Right lobe of liver (tissue), 6 donors: ENCODE results near the gene GIMAP1. TPM values are rescaled to one million over a fixed set of nuclear protein-coding genes. Genes with fewer than 3 reads are reported as not detected.

Experiments
- ATAC-seq, 4 donors: fragments of 200-7000 bp; cut with Tn5 transposase; one replicate each; pipeline ENCODE4 v1.9.1; 2020; ENCODE audit warnings: mild to moderate bottlenecking in 4 of 4, moderate library complexity in 4 of 4
- DNase-seq, 3 donors: peaks; one replicate each; pipeline ENCODE4 v3.0.0-alpha.2; 2020
- H3K27ac ChIP-seq, 3 donors: fragments of 200-600 bp; one replicate each; pipeline ENCODE4 v1.8.0; 2022
- H3K27me3 ChIP-seq, 2 donors: fragments of 200-600 bp; one replicate each; pipeline ENCODE4 v1.8.0; 2022
- H3K36me3 ChIP-seq, 4 donors: fragments of 200-600 bp; sonication (generic) in 1 of 4; one replicate each; pipeline versions ENCODE4 v1.5.1 to v1.8.0; 2017 to 2022; ENCODE audit warnings: control low read depth in 1 of 4
- H3K4me1 ChIP-seq, 4 donors: fragments of 200-600 bp; sonication (generic) in 1 of 4; one replicate each; pipeline versions ENCODE4 v1.5.1 to v1.8.0; 2017 to 2022; ENCODE audit warnings: control low read depth in 1 of 4
- H3K4me3 ChIP-seq, 3 donors: fragments of 200-600 bp; one replicate each; pipeline ENCODE4 v1.8.0; 2022
- H3K9me3 ChIP-seq, 4 donors: fragments of 200-600 bp; sonication (generic) in 1 of 4; one replicate each; pipeline versions ENCODE4 v1.5.1 to v1.8.0; 2017 to 2022; ENCODE audit warnings: control low read depth in 1 of 4
- POLR2A ChIP-seq: fragments of 450-650 bp; IDR thresholded peaks from one replicate; pipeline ENCODE4 v1.6.1; 2017; ENCODE audit warnings: antibody characterized with exemption, mild to moderate bottlenecking
- WGBS: methylation state at CpG from one replicate; pipeline ENCODE4 v1.1.6; 2018; ENCODE audit warnings: low coverage, low lambda C conversion rate; ENCODE audit not compliant: insufficient coverage; ENCODE audit errors: missing lambda C conversion rate; 5-methylcytosine and 5-hydroxymethylcytosine counted together
- intact Hi-C, 2 donors: fragments of 100-400 bp; cut with DNase I; formaldehyde crosslinking; loops; one replicate each; pipeline versions ENCODE4 v1.11.2 to v1.14.1; 2022
- total RNA-seq, 6 experiments: library from RNA; depleted of rRNA in 2 of 6; stranded (reverse); fragments of >200 nt in 2 of 6; fragmentation: NEBNext Ultra II Directional in 3 of 6; extraction: Animal tissue kit (Norgen Biotek cat#: 25700) in 3 of 6; gene quantifications; one replicate each; pipeline versions ENCODE4 v1.1.0 to v1.2.4, GENCODE V29; 2016 to 2023
- TF ChIP-seq, protein P1 (sequence below), 4 donors: fragments of 200-600 bp in 3 of 4; fragments of 450-650 bp in 1 of 4; IDR thresholded peaks; one replicate each; pipeline versions ENCODE4 v1.5.1 to v1.8.0; 2016 to 2022; ENCODE audit warnings: antibody characterized with exemption in 4 of 4, mild to moderate bottlenecking in 2 of 4
- donor health status: DM: no; HTN: yes; CAD: no.
- donor health status: DM: no; HTN: no; CAD: no.
- donor health status: DM: no; HTN: no; CAD: no.
- donor health status: DM: no; HTN: yes; CAD: no.
- donor health status: DM: no; HTN: yes; CAD: no.

Gene GIMAP1
- total RNA-seq, 6 experiments from 2014 or later = 0.73 to 2.4 (median 1.8) TPM

DNA sequence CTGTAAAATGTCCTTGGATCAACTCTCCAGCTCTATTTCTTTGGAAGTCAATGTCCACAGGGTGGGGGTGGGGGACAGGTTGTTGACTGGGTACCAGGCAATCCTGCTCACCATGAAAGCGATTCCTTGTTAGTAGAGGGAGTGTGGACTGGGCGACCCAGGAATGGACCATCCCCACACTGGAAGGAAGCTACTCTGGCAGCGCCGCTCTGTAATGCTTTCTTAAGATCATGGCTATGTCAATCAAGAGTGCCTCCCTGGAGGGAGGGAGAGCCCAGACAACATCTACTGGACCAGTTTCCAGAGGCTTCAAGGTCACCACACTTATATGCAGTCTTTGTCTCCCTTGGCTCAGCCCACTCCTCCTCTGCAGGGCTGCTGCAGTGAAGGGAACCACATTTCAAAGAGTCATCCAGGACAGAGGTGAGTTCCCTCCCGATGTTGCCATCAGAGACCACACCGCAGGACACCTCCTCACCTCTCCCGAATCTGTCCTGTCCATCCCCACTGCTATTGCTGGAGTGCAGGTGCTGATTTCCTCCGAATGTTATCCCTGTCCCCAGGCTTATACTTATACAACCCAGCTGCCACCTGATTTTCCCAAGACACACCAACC is 27.7 kb downstream of the GIMAP1 start:
- WGBS = 76% methylated on average over 2 of the region's 8 CpGs
- Histone ChIP-seq H3K27me3 (no peaks in the 10 kb centered on the region), H3K36me3 (no peaks in the 10 kb centered on the region), H3K4me3 (no peak overlapping the region), H3K4me1 (peaks cover 0 to 9% (median 3%) of the 10 kb centered on the region in 4 donors), H3K27ac (no peak overlapping the region), H3K9me3 (no peaks in the 10 kb centered on the region)
- peak in 1 of 4 donors; percentile 9 for ATAC-seq
- no peak for TF ChIP-seq POLR2A
- TF ChIP-seq, protein P1, sequence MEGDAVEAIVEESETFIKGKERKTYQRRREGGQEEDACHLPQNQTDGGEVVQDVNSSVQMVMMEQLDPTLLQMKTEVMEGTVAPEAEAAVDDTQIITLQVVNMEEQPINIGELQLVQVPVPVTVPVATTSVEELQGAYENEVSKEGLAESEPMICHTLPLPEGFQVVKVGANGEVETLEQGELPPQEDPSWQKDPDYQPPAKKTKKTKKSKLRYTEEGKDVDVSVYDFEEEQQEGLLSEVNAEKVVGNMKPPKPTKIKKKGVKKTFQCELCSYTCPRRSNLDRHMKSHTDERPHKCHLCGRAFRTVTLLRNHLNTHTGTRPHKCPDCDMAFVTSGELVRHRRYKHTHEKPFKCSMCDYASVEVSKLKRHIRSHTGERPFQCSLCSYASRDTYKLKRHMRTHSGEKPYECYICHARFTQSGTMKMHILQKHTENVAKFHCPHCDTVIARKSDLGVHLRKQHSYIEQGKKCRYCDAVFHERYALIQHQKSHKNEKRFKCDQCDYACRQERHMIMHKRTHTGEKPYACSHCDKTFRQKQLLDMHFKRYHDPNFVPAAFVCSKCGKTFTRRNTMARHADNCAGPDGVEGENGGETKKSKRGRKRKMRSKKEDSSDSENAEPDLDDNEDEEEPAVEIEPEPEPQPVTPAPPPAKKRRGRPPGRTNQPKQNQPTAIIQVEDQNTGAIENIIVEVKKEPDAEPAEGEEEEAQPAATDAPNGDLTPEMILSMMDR (IDR thresholded peaks at IDR 0.05) = no peak
- intact Hi-C loops = loop anchor here in 1 of 2 donors (10.0 kb wide), 1 partner anchor 299 kb away; no protein-coding TSS in a partner anchor
- no peak for DNase-seq

DNA sequence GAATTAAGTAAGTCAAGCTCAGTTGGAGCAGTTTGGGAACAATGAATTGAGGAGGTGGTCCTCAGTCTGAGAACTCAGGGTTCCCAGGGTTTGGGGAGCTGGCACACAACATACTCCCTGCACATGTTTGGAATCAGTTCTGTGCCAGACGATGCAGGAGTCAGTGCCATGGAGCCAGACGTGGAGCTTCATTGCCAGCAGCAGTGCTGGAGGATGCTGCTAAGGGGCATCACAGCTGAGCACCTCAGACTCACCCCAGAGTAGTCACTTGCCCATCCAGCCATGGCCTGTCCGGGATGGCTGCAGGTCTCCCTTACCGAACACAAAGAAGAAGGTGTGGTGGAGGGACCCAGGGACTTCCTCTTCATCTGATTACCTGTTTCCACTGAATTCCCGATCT is 28.7 kb downstream of the GIMAP1 start:
- no peaks in the 10 kb centered on the region for H3K36me3 ChIP-seq
- no peaks in the 10 kb centered on the region for H3K9me3 ChIP-seq
- no peak overlapping the region for H3K27ac ChIP-seq
- peaks cover 0 to 7% (median 3%) of the 10 kb centered on the region in 4 donors for H3K4me1 ChIP-seq
- DNase-seq (no peak), ATAC-seq (peak in 2 of 4 donors; percentile 5 to 16)
- TF ChIP-seq, protein P1 (IDR thresholded peaks at IDR 0.05) = no peak
- 69% methylated on average over 2 of the region's 5 CpGs for WGBS
- intact Hi-C loops = loop anchor here in 1 of 2 donors (10.0 kb wide), 1 partner anchor 300 kb away; no protein-coding TSS in a partner anchor
- H3K27me3 ChIP-seq = no peaks in the 10 kb centered on the region
- H3K4me3 ChIP-seq = no peak overlapping the region

DNA sequence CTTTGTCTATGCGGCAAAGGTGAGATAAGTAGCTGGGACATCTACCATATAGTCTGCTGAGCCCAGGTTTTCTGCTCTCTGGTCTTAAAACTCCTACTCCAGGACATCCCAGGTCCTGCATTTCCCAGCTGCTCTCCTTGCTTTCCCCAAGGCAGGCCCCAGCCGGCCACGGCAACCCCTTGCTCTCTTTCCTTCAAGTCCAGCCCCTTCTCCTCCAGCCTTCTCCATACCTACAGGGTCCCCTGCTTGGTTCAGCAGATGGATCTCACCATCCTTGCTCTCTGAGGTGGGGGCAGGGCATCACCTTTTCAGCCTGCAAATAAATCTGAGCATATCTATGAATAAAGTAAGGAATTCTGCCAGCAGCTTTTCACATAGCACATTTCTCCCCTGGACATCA is 29.5 kb downstream of the GIMAP1 start:
- 83% methylated on average over 3 of the region's 3 CpGs for WGBS
- intact Hi-C loops = loop anchor here in 1 of 2 donors (10.0 kb wide), 1 partner anchor 301 kb away; no protein-coding TSS in a partner anchor
- TF ChIP-seq, protein P1 (IDR thresholded peaks at IDR 0.05) = no peak
- no peak for TF ChIP-seq POLR2A

DNA sequence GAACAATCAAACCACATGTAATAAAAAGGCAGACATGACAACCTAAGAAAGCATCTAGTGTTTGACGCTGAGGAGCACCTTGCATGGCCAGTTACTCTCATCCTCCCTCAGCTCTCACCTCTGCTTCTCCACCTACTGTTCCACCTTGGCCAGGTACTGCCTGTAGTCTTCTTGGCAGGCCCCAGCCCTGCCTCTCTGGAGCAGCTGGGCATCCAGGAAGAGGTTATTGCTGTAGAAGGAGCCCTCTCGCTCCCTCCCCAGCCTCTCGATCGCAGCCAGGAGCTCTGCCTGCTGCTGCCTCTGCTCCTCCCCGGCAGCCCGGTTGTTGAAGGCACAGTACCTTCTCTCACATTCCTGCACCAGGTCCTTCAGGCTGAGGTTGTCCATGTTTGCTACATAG is 30.5 kb downstream of the GIMAP1 start:
- H3K27ac ChIP-seq = no peak overlapping the region
- DNase-seq (no peak), ATAC-seq (no peak)
- no peaks in the 10 kb centered on the region for H3K9me3 ChIP-seq
- peaks cover 0 to 13% (median 5%) of the 10 kb centered on the region in 4 donors for H3K4me1 ChIP-seq
- 86% methylated on average over 1 of the region's 6 CpGs for WGBS
- intact Hi-C loops = loop anchor here in 1 of 2 donors (10.0 kb wide), 1 partner anchor 302 kb away; no protein-coding TSS in a partner anchor
- no peaks in the 10 kb centered on the region for H3K36me3 ChIP-seq
- no peak overlapping the region for H3K4me3 ChIP-seq
- TF ChIP-seq POLR2A = no peak
- no peaks in the 10 kb centered on the region for H3K27me3 ChIP-seq

More for the DNA sequence above, 29.5 kb downstream of the GIMAP1 start:
- Histone ChIP-seq H3K9me3 (no peaks in the 10 kb centered on the region), H3K4me3 (no peak overlapping the region), H3K4me1 (peaks cover 0 to 10% (median 3%) of the 10 kb centered on the region in 4 donors), H3K36me3 (no peaks in the 10 kb centered on the region), H3K27me3 (no peaks in the 10 kb centered on the region), H3K27ac (no peak overlapping the region)
- DNase-seq (no peak), ATAC-seq (no peak)

DNA sequence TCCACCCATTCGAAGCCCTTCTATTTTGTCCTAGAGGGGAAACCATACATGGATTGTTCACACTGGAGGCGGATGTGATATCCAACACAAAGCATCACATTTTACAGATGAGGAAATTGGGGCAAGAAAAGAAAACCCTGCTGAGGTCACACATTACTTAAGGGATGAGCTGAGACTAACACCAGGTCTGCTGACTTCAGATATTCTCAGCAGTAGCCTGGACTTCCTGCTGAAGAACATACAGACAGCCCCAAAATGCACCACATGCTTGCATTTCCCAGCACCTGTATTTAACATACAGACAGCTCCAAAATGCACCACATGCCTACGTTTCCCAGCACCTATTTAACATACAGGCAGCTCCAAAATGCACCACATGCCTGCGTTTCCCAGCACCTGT is 32.0 kb downstream of the GIMAP1 start:
- peak in 1 of 4 donors; percentile 12 for ATAC-seq
- 72% methylated on average over 4 of the region's 4 CpGs for WGBS
- no peak for TF ChIP-seq POLR2A
- TF ChIP-seq, protein P1 (IDR thresholded peaks at IDR 0.05) = no peak
- no peak overlapping the region for H3K27ac ChIP-seq
- no peak for DNase-seq
- H3K4me1 ChIP-seq = peaks cover 0 to 16% (median 5%) of the 10 kb centered on the region in 4 donors
- intact Hi-C loops = loop anchor here in 1 of 2 donors (10.0 kb wide), 1 partner anchor 304 kb away; no protein-coding TSS in a partner anchor
- H3K9me3 ChIP-seq = no peaks in the 10 kb centered on the region
- no peaks in the 10 kb centered on the region for H3K36me3 ChIP-seq
- no peak overlapping the region for H3K4me3 ChIP-seq
- no peaks in the 10 kb centered on the region for H3K27me3 ChIP-seq
